Renal cortical epithelial cell (primary cell): ENCODE measurements around the gene AKT1S1. TPM values are rescaled to one million over a fixed set of nuclear protein-coding genes. Genes with fewer than 3 reads are reported as not detected.

ENCODE experiments used
- DNase-seq: peaks from one replicate; pipeline ENCODE4 v3.0.0-alpha.2; 2011; ENCODE audit warnings: low read depth
- total RNA-seq: library from RNA; depleted of rRNA; stranded (reverse); fragments of >200 nt; gene quantifications from 2 replicates; pipeline ENCODE4 v1.2.3, GENCODE V29; 2014

The AKT1S1 gene
- total RNA-seq, 1 donor from 2014 or later = 10.8 TPM

DNA sequence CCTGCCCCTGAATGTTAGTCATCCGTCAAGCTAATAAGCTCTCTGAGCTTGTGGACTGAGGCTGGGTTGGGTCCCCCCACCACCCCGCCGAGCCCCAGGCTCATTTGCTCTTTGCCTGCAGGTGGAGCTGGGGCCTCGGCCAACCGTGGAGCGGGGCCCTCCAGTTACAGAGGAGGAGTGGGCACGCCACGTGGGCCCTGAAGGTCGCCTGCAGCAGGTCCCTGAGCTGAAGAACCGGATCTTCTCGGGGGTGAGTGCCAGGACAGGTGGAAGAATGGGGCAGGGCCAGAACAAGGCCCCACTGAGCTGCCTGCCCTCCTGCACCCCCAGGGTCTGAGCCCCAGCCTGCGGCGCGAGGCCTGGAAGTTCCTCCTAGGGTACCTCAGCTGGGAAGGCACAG is 5.5 kb upstream of the AKT1S1 start:
- DNase-seq = no peak

DNA sequence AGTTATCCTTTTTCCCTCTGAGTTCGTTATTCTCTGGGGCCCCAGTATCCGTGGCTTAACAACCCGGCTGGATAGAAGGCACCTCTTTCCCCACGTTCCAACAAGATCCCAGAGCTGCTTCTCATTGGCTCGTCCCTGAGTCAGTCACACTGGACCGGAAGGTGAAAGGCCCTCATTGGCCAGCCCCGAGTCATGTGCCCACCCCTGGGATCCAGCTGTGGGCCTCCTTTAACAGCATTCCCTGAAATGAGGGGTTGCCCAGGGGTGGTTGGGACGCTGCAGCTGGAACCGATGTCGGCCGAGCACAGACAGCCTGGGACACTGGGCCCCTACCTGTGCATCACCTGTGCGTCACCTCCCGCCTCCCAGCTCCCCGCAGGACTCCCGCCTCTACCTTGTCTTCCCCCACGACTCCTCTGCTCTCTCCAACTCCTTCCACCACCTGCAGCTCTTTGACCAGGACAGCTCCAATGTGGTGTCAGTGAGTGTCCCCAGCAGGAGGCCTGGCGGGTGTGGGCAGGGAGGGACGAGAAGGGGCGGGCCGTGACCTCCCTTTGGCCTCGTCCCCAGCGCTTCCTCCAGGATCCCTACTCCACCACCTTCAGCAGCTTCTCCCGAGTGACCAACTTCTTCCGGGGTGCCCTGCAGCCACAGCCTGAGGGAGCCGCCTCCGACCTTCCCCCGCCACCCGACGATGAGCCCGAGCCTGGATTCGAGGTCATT is 4.7 kb upstream of the AKT1S1 start:
- DNase-seq = no peak

DNA sequence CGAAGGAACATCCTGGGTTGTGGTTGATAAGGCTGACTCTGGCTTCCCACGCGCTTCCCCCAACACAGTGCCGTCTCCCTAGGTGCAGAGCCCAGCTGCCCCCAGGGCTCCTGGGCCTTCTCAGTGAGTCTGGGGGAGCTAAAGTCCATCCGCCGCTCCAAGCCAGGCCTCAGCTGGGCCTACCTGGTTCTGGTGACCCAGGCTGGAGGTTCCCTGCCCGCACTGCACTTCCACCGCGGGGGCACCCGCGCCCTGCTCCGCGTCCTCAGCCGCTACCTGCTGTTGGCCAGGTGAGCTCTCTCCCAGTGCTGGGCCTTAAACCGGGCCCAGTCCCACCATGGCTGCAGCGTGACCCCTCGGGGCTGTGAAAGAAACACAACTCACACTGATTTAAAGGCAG is 4.0 kb upstream of the AKT1S1 start:
- DNase-seq = no peak

DNA sequence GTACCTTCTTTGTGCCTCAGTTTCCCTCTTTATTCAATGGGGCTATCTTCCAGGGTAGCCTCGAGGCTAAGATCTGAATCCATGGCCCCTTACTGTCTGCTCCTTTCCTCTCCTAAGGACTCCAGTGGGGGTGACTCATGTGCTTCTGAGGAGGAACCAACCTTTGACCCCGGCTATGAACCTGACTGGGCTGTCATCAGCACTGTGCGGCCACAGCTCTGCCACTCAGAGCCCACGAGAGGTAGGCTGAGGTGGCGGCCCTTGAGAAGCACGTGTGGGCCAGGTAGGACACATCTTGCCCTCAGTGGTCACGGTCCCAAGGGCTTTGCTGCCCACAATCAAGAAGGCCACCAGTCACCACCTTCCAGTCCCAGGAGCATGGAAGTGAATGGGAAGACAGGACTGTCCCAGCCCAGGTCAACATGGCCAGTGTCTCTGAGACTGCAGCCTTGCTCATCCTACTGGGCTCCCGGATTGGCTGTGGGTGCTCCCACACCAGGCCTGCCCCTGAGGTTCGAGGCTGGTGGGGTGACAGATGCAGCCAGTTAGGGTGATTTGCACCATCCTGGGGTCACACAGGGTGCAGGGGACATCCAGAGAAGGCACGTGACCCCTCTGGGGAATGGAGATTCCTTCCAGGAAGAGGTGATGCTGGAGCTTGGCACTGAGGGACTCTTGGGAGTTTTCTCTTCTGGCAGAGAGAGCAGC is 3.2 kb upstream of the AKT1S1 start:
- no peak for DNase-seq

DNA sequence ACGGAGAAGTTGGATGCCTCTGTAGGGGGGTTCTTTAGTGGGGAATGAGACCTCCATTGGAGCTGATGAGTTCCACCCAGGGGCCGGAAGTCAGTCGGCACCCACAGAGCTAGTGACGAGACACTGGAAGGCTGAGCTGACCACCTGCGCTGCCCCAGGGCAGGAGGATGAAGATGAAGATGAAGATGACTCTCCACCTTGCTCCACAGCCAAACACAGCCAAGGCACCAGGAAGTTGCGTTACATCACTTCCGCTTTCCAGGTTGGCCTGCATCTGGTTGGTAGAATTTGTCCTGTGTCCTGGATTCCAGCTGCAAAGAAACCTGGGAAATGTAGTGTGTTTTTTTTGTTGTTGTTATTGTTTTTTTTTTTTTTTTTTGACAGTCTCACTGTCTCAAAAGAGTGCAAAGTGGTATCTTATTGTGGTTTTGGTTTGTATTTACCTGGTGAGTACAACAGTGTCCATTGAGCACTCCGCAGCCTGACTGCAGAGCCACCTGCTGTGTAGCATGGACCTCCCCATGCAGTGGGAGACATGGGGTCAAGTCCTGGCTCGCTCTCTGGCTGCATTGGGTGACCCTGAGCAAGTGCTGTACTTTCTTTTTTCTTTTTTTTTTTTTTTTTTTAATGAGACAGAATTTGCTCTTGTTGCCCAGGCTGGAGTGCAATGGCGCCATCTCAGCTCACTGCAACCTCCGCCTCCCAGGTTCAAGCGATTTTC is 2.2 kb upstream of the AKT1S1 start:
- no peak for DNase-seq

DNA sequence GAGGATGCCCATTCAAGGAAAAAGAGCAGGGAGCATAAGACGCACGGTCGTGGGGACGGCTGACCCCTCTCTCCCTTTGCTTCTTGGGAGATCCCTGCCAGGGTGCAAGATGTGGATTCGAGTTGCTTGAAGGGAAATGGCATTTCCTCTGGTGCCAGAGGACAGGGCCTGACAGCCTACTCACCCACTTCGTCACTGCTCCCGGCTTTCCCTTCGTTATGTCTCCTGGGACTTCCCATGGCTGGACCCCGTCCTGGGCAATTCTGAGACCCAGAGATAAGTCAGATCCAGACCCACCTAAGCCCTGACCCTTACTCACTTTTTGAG is 1.6 kb upstream of the AKT1S1 start:
- DNase-seq = no peak

DNA sequence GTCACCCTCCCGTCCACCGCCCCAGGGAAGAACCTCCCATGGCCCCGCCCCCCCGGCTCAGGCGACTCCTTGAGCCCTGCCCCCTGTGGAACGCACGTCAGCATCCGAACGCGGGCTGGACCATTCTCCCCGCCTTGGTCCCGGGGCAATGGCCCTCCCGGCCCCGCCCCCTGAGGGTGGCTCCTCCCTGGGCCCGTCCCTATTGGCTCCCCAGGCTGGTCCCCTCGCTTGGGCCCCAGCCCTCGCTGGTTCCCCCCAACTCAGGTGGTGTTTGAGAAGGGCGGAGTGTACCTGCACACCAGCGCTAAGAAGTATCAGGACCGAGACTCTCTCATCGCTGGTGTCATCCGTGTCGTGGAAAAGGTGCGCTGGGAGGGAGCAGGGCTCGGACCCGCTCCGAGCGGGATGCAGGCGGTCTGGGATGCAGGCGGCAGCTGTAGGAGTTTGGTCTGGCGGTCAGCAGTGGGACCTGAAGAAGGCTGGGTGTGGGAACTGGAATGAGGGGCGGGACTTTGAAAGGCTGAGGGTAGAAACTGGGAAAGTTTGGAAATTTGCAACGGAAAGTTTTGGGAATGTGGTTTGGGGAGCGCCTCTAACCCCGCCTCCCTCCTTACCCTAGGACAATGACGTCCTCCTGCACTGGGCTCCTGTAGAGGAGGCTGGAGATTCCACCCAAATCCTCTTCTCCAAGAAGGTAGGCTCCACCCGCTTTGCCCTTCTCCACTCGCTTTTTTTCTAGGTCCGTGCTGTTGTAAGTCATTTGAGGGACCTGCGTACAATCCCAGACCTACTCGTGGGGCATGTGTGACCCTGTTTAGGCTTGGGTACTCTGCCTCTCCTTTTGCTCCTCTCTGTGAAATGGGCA is 956 bp upstream of the AKT1S1 start:
- DNase-seq = peak; percentile 87

DNA sequence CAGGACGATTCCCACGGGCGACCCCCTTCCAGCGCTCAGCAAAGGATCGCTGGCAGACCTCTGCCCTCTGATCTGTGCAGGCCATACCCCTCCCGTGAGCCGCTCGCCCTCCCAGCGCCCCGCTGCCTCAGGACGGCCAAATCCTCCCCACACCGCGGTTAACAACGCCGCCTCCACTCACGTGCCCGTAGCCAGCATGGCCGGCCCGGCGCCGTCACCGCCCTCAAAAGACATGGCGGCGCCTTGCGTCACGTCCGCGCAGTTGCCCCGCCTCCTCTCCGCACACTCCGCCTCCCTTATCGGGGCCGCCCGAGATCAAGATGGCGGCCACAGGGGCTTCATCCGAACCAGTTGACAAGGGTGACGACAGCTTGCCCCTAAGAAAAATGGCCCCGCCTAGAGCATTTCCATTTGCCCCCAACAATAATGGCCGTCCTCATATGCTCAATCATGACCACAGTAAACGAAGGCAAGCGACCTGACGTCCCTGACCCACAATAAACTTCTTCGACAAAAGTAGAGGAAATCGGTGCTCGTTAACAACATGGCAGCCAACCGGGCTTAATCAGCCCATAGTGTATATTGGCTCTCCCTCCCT is 634 bp downstream of the AKT1S1 start:
- peak; percentile 95 for DNase-seq

DNA sequence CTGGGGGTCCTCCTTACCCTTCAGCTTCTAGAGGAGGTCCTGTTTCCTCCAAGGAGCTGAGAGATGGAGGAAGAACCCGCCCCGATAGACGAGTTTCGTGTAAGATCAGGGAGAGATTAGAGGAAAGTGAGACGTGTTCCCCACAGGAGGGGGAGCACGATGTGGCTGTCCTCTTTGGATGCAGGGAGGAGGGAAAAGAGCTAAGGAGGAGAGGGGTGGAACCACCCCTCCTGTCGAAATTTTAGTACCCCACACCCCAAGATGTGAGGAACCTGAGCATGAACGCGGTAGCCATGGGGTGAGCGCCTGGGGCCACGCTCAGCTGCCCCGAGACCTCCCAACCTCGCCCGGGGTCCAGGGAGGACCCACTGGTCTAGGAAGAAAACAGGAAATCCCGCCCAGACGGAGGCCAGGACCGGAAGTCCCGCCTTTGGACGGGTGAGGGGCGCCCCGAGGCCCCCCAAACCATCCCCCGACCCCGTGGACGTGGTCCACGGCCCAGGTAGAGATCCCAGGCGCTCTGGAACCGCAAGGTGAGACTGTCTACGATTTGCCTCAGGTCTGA is 1.2 kb downstream of the AKT1S1 start:
- no peak for DNase-seq

DNA sequence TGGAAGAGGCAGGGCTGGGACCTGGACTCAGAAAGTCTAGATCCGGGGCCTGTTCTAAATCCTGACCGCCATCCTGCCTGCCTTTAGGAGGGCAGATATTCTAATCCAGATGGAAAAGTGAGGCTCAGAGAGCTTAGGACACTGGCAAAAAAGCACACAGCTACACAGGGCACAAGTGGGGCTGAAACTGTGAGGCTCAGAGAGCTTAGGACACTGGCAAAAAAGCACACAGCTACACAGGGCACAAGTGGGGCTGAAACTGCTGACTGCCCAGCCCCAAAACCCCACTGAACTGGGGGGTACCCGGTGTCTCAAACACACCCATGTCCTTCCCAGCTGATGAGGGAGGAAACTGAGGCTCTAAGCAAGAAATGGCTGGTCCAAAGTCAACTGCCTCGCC is 2.0 kb downstream of the AKT1S1 start:
- DNase-seq = no peak

DNA sequence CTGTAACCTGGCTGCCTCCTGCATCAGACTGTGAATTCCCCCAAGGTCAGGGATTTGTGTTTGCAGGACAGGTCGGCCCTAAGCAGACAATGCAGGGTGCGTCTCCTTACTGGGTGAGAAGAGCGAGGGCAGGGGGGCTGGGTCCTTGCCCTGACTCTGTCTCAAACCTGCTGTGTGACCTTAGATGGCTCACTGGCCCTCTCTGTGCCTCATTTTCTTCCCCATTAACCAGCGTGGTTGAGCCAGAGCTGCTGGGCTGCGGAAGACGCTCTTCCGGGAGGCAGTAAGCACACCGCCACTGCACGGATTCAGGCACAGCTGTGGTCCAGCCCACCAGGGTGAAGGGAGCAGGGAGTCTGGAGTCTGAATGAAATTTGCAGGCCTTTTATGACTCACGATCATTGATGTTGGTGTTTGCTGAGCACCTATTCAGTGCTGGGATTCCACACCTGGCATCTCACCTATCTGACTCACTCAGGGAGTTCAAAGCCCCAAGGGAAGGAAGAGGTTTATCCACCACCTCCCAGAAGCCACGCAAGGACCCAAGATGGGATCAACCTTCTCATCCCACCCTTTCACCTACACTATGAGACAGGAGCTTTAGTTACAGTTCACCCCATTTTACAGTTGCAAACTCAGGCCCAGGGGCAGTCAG is 2.5 kb downstream of the AKT1S1 start:
- DNase-seq = no peak

DNA sequence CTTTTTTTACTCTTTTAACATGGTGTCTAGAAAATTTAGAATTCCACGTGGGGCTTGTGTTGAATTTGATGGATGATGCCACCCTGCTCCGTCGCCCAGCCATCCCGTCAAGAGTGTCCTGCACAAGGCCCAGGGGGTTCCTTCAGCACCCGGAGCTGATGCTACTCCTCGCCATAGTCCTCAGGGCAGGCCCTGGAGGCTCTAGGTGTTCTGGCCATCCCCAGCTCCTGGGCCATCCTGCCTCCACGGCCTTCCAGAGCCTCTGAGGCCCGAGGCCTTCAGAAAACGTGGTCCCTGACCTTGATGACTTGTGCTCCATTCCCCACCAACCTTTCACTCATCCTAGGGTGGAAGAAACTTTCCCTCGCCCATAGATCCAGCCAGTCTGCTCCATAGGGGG is 3.3 kb downstream of the AKT1S1 start:
- DNase-seq = no peak

DNA sequence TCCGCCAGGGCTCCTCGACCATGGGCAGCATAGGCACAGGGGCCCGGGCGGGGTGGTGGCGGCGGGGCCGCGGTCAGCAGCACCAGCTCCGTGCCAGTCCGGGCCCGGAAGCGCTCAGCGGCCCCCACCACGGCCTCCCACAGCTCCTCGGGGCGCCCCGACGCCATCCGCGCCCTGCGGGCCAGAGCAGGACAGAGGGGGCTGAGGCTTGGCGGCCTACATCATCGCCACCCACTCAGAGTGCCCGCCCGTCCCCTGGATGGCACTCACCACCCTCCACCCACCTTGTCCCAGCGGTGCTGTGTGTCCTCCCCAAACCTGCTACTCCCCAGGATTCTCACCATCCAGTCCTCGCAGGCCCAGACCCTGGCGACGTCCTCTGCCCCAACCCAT is 4.0 kb downstream of the AKT1S1 start:
- no peak for DNase-seq

DNA sequence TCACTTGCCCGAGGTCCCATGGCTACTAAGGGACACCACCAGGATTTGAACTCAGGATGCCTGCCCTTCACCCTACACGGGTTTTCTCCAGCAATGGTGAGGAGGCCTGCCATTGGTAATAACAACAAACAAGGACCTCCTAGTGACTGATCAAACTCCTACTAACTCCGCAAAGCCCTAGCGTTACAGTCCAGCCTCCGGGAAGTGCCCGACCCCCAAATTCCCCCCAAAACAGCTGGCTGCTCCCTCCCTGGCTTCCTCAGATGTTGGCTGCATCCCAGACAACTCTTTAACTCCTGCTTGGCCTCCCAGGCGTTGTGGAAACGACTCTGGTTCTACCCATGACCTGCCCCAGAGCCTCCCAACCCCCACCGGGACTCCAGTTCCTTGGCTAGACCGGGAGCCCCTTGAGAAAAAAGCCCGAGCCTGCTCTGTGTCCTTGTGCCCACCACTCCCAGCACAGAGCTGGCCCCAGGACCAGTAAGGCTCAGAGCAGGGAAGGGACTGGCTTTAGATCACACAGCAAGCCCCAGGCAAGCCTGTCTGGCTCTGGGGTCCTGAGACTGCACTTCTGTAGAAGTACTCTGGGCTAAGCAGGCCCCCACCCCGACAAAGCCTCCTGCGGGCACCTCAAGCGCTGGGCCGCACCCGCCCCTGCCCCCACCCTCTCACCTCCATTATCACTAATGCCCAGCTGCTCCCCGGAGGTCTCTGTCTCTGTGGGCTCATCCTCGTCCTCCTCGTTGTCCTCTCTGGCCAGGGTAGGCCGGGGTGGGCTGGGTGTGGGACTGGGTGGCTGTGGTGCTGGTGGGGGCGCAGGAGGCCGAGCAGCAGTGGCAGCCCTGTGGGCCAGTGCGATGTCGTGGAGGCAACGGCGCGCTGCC is 4.7 kb downstream of the AKT1S1 start:
- no peak for DNase-seq

DNA sequence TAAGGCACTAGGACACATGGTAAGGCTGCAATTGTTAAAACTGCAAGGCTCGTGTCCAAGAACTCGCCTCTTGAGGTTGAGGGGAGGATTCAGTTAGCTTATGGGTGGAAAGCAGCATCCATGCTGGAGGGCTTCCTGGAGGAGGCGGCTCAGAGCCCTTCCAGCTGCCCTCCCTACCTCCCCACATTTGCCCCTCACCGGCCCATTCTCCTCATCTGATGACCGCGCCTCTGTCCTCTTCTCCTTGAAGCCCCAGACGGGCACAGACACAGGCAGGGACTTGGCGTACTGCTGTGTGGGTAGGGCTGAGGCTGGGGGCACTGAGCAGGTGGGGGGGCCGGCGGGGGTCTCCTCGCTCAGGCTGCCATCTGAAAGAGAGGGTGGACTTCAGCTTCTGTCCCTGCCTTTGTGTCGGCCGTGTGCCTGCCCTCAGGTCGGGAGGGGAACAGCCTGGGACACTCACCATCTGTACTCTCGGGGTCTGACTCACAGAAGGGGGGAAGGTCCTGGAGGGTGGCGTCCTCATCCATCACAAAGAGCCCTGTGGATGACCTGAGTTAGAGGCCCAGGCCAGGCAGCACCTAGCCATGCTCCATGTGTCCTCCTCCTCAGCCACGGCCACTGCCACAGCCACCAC is 5.7 kb downstream of the AKT1S1 start:
- DNase-seq = no peak

DNA sequence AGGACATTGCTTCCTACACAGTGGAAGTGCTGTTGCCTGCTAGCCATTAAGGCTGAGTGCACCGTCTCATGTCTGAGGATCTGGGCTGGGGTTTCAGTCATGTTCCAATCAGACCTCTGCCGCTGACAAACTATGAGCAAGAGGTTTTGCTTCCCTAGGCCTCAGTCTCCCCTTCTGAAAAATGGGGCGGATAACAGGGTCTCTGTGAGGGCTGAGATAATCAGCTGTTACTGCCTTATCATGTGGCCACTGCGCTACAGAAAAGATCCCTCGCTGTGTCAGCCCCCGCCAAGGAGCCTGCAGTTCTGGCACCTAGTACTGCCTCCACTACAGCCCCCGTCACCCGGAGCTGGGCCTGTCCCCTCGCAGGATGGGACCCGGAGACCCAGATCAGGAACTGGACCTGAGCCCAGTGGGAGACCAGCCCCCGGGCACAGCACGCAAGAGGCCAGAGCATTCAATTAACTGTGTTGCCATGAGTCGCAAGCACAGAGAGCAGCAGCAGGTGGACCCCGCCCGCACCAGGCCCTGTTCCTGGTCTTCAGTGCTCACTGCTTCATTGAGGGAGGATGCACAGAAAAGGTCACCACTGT is 6.8 kb downstream of the AKT1S1 start:
- DNase-seq = no peak

DNA sequence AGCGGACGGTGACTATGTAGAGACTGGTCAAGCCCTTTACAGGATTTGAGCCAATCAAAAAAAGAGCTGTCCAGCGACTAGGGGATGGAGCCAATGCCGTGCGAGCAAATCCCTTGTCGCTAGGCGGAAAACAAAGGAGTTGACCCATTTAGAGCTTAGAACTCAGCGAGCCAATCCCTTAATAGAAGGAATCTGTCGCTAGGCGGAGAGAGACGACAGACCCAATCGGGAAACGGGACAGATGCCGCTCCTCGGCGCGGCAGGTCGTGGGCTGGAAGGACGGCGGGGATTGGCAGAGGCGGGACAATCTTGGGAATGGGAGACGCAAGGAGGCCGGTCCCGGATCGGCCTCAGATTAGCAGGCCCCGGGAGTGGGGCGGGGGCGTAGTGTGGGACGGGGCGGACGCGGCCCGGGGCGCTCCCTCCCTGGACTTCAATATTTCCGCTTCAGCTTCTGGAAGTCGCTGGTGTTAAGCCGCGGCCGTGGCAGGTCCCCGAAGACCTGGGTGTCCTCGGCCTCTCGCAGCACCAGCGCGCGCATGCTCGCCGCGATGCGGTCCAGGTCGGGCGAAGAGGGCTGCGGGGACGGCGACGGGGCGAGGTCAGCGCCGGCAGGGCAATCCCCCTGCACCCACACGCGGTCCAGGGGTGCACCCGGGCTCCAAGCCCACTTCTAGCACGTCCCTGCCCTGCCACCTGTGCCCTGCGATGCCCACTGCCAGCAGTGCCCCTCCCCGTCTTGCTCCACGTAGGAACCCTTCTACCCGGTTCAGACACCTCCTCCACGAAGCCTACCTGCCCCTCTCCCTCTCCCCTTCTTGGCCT is 7.5 kb downstream of the AKT1S1 start:
- peak; percentile 100 for DNase-seq

DNA sequence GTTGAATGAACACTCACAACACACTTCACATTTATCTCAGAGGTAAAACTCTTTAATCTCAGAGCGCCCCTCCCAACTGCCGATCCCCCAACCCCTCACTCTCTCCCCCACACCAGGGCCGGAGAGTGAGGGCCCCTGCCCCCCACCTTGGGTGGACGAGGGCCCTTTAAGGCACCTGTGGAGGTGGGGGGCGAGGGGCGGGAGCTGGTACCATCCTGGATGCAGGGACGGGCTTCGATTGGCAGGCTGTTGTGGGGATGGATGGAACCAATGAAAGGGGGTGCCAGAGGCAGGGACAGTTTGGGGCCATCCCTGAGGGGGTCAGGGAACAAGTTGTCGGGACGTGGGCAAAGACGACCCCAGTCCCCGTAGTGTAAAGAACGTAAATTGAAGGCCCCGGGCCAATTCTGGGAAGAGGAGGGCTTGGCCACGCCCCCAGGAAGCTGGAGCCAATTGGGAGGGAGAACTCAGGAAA is 8.1 kb downstream of the AKT1S1 start:
- DNase-seq = no peak
